Measurements from ENCODE around the gene CAPZA1. TPM values are rescaled to one million over a fixed set of nuclear protein-coding genes. Genes with fewer than 3 reads are reported as not detected.

The CAPZA1 gene
- total RNA-seq, 1 experiment from 2014 or later, result 273 TPM

GRCh38 chr1:112674440-112674985, 54.9 kb downstream of the CAPZA1 start, which contains the start of gene MOV10:
TSS of gene MOV10 (plus strand) at chr1:112674659. CDS start at chr1:112674913, 254 bp downstream.
- intact Hi-C loops (cut with micrococcal nuclease), result loop anchor here (1.0 to 5.0 kb wide), 3 partner anchors 33 to 282 kb away; partner anchors contain the start of gene RHOC
- no peaks in the 10 kb centered on the region for H4K20me1 ChIP-seq (ENCODE audit: low read length)
- peak within 1 kb of the TSS; percentile 85 for H3K9ac ChIP-seq (ENCODE audit: low read length)
- TF ChIP-seq EZH2 (IDR thresholded peaks at IDR 0.05; ENCODE audit: low read length, unreplicated experiment) (no peak), CTCF (conservative IDR thresholded peaks at IDR 0.05; ENCODE audit: low read depth, low read length) (no peak), EZH2phosphoT487 (IDR thresholded peaks at IDR 0.05; ENCODE audit: borderline replicate concordance, low read length) (no peak)
- no peaks in the 10 kb centered on the region for H3K9me2 ChIP-seq (replicated peaks; ENCODE audit: low read length)
- peak within 1 kb of the TSS; percentile 100 for H3K4me2 ChIP-seq (ENCODE audit: low read length)
- peaks cover 7% of the 10 kb centered on the region for H3F3A ChIP-seq (ENCODE audit: low read length, unreplicated experiment)
- CTCF ChIA-PET, result interaction anchor here (0.7 to 2.1 kb wide), 4 partner anchors 10 to 52 kb away, joined by 4 to 7 read pairs (median 6); no protein-coding TSS in a partner anchor
- no peaks in the 10 kb centered on the region for H3K27me3 ChIP-seq (ENCODE audit: low read length)
- H3K36me3 ChIP-seq (ENCODE audit: low read depth, low read length), result peaks cover 17% of the 10 kb centered on the region; the same call in 1 of the 2 replicates
- POLR2A ChIA-PET (ENCODE audit: unreplicated experiment), result interaction anchor here (0.6 to 1.5 kb wide), 3 partner anchors 30 to 1085 kb away, joined by 3 to 7 read pairs (median 4); partner anchors contain the start of gene PHTF1
- BruUV-seq (replicated peaks), result TSS peak; percentile 11
- peak within 1 kb of the TSS; percentile 53 for H3K27ac ChIP-seq (ENCODE audit: low read length)
- H2AFZ ChIP-seq (ENCODE audit: low read length), result peak within 1 kb of the TSS; percentile 83
- no peaks in the 10 kb centered on the region for H3K9me3 ChIP-seq (ENCODE audit: low read length)
- peaks cover 30% of the 10 kb centered on the region for H3K79me2 ChIP-seq (ENCODE audit: low read length)
- peak within 1 kb of the TSS; percentile 99 for H3K4me3 ChIP-seq (ENCODE audit: low read length)
- H3K4me1 ChIP-seq (ENCODE audit: insufficient read depth, low read length), result peaks cover 24% of the 10 kb centered on the region
- peak; percentile 57 for ATAC-seq
- DNase-seq, result peak; percentile 75

- no TSS peak for BruUV-seq (replicated peaks)
- DNase-seq (peak; percentile 29), ATAC-seq (peak; percentile 56)
- H3K4me3 ChIP-seq (ENCODE audit: low read length), result peak overlapping the region; percentile 99
- intact Hi-C loops (cut with micrococcal nuclease), result loop anchor here (1.0 to 5.0 kb wide), 3 partner anchors 32 to 283 kb away; partner anchors contain the start of gene RHOC
- ChIA-PET CTCF (interaction anchor here (2.1 kb wide), 1 partner anchor 33 kb away, joined by 7 read pairs; no protein-coding TSS in a partner anchor), POLR2A (ENCODE audit: unreplicated experiment) (interaction anchor here (0.6 kb wide), 2 partner anchors 131 to 1084 kb away, joined by 3 to 7 read pairs; partner anchors contain the start of gene PHTF1)
- peak overlapping the region; percentile 100 for H3K4me2 ChIP-seq (ENCODE audit: low read length)
- no peaks in the 10 kb centered on the region for H4K20me1 ChIP-seq (ENCODE audit: low read length)
- H3K4me1 ChIP-seq (ENCODE audit: insufficient read depth, low read length), result peaks cover 24% of the 10 kb centered on the region
- peaks cover 7% of the 10 kb centered on the region for H3F3A ChIP-seq (ENCODE audit: low read length, unreplicated experiment)
- peak overlapping the region; percentile 53 for H3K27ac ChIP-seq (ENCODE audit: low read length)
- peak overlapping the region; percentile 85 for H3K9ac ChIP-seq (ENCODE audit: low read length)
- no peaks in the 10 kb centered on the region for H3K9me2 ChIP-seq (replicated peaks; ENCODE audit: low read length)
- H3K9me3 ChIP-seq (ENCODE audit: low read length), result no peaks in the 10 kb centered on the region
- peak overlapping the region; percentile 83 for H2AFZ ChIP-seq (ENCODE audit: low read length)
- H3K79me2 ChIP-seq (ENCODE audit: low read length), result peaks cover 30% of the 10 kb centered on the region
- TF ChIP-seq CTCF (conservative IDR thresholded peaks at IDR 0.05; ENCODE audit: low read depth, low read length) (no peak; the same call in 1 of the 2 replicates), EZH2 (IDR thresholded peaks at IDR 0.05; ENCODE audit: low read length, unreplicated experiment) (no peak), EZH2phosphoT487 (IDR thresholded peaks at IDR 0.05; ENCODE audit: borderline replicate concordance, low read length) (no peak)
- no peaks in the 10 kb centered on the region for H3K27me3 ChIP-seq (ENCODE audit: low read length)
- H3K36me3 ChIP-seq (ENCODE audit: low read depth, low read length), result peaks cover 11% of the 10 kb centered on the region; the same call in 1 of the 2 replicates
Measured at GRCh38 chr1:112674986-112675727, 55.5 kb downstream of the CAPZA1 start.

Measured in PC-3 (cell line).